D721Med (cell line): ENCODE data around the gene HNF1B.

Experiments used
- DNase-seq: peaks from one replicate; pipeline ENCODE4 v3.0.0; 2011; ENCODE audit warnings: low spot score; ENCODE audit not compliant: insufficient read length
- FAIRE-seq: peaks from 2 replicates; lab custom pipeline; 2011; peaks lifted over from hg19 to GRCh38; lab: Jason Lieb, UNC
- CTCF ChIP-seq: IDR thresholded peaks from 2 replicates; pipeline ENCODE4 v1.5.1; 2012; ENCODE audit warnings: mild to moderate bottlenecking, control low read depth; ENCODE audit not compliant: insufficient read depth; ENCODE audit errors: missing control alignments

The HNF1B gene

GRCh38 chr17:37664214-37664613, 80.6 kb downstream of the HNF1B start:
- no peak for TF ChIP-seq CTCF
- FAIRE-seq (no peak), DNase-seq (no peak)

- DNase-seq: no peak
These were observed 82.5 kb downstream of the HNF1B start for GRCh38 chr17:37662353-37662752.

GRCh38 chr17:37661400-37662014, 83.4 kb downstream of the HNF1B start:
- FAIRE-seq (no peak), DNase-seq (no peak)
- TF ChIP-seq CTCF: no peak

More at GRCh38 chr17:37662353-37662752, 82.5 kb downstream of the HNF1B start:
- FAIRE-seq: no peak
- TF ChIP-seq CTCF: no peak

- DNase-seq: no peak
- no peak for FAIRE-seq
- no peak for TF ChIP-seq CTCF
These were observed 84.9 kb downstream of the HNF1B start for GRCh38 chr17:37659925-37660324.

GRCh38 chr17:37657202-37657601, 87.7 kb downstream of the HNF1B start:
- TF ChIP-seq CTCF: no peak
- no peak for DNase-seq
- no peak for FAIRE-seq

GRCh38 chr17:37651849-37652248, 93.0 kb downstream of the HNF1B start:
- FAIRE-seq: no peak
- no peak for TF ChIP-seq CTCF

GRCh38 chr17:37650419-37651003, 94.3 kb downstream of the HNF1B start:
- no peak for FAIRE-seq
- peak; percentile 56 for TF ChIP-seq CTCF

More at GRCh38 chr17:37651849-37652248, 93.0 kb downstream of the HNF1B start:
- no peak for DNase-seq

More at GRCh38 chr17:37650419-37651003, 94.3 kb downstream of the HNF1B start:
- DNase-seq: no peak
